Epithelial cell of esophagus (primary cell): Measurements from ENCODE around the gene OR5D13.

Experiments
- DNase-seq: peaks from one replicate; pipeline ENCODE4 v3.0.0; 2010; ENCODE audit warnings: low read depth
- H3K4me3 ChIP-seq: 2 replicates; pipeline ENCODE4 v1.5.1; 2011; ENCODE audit warnings: mild to moderate bottlenecking, low read length, control low read depth
- TF ChIP-seq, protein P1 (sequence below): IDR thresholded peaks from 2 replicates; pipeline ENCODE4 v1.5.1; 2011; ENCODE audit warnings: low read depth, mild to moderate bottlenecking, low read length, control low read depth, inconsistent platforms; ENCODE audit not compliant: insufficient read depth; ENCODE audit errors: missing control alignments

The OR5D13 gene

DNA sequence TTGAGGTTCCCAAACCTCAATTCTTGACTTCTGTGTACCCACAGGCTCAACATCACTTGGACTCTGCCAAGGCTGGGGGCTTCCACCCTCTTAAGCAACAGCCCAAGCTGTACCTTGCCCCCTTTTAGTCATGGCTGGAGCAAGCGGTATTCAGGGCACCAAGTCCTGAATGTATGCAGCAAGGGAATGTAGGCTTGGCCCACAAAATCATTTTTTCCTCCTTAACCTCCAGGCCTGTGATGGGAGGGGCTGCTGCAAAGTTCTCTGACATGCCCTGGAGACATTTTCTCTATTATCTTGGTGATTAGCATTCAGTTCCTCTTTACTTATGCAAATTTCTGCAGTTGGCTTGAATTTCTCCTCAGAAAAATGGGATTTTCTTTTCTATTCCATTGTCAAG is 33.0 kb downstream of the OR5D13 start:
- DNase-seq = no peak
- no peak overlapping the region for H3K4me3 ChIP-seq
- TF ChIP-seq, protein P1, sequence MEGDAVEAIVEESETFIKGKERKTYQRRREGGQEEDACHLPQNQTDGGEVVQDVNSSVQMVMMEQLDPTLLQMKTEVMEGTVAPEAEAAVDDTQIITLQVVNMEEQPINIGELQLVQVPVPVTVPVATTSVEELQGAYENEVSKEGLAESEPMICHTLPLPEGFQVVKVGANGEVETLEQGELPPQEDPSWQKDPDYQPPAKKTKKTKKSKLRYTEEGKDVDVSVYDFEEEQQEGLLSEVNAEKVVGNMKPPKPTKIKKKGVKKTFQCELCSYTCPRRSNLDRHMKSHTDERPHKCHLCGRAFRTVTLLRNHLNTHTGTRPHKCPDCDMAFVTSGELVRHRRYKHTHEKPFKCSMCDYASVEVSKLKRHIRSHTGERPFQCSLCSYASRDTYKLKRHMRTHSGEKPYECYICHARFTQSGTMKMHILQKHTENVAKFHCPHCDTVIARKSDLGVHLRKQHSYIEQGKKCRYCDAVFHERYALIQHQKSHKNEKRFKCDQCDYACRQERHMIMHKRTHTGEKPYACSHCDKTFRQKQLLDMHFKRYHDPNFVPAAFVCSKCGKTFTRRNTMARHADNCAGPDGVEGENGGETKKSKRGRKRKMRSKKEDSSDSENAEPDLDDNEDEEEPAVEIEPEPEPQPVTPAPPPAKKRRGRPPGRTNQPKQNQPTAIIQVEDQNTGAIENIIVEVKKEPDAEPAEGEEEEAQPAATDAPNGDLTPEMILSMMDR = no peak

DNA sequence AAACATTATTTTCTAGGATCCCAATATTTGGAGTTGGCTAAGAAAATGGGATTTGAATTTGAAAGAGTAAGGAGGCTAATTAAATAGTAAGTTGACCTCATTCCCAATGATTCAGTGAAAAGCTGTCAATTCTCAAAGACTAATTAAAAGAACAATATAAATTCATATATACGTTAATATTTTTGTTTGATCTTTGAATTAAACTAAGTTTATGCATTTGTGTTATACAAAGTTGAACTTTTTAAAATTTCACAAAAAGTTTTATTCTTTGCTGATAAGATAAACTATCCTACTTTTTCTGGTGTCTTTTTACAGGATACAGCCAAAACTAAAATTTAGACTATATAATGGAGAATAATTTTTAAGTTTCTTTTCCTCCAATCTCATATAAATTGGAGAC is 37.8 kb downstream of the OR5D13 start, which contains the start of gene OR5L1:
Gene OR5L1, plus strand, starts transcription at position 301 of the 400 bp plus-strand sequence. CDS start 100 bp downstream, outside the sequence.
- no peak for DNase-seq
- H3K4me3 ChIP-seq = no peak within 1 kb of the TSS
- TF ChIP-seq, protein P1 = no peak

DNA sequence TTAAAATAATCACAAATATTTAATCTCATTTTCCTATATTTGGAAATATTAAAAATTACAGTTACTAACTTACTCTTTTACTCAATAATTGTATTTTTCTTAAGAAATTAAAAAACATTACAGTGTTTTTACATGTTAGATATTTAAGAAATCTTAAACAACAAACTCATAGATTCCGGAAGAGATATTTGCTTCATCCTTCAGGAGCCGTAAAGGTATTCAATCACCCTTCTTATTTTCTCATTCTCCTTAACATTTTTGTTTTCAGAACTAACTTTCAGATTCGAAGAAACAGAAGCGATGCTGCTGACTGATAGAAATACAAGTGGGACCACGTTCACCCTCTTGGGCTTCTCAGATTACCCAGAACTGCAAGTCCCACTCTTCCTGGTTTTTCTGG is 46.1 kb downstream of the OR5D13 start, which contains the start of gene OR5D18:
Gene OR5D18, plus strand, starts transcription at position 301 of the 400 bp plus-strand sequence. Its CDS starts 0 bp downstream, at position 301.
- no peak for DNase-seq
- TF ChIP-seq, protein P1 = no peak
- no peak within 1 kb of the TSS for H3K4me3 ChIP-seq
